Gastrocnemius medialis (tissue), 4 donors: ENCODE data around the gene USB1. TPM values are rescaled to one million over a fixed set of nuclear protein-coding genes. Genes with fewer than 3 reads are reported as not detected.

Source experiments
- ATAC-seq, 2 donors: fragments of 150-250 bp; one replicate each; pipeline ENCODE4 v1.9.1; 2016
- DNase-seq, 2 donors: peaks; one replicate each; pipeline ENCODE4 v3.0.0-alpha.2; 2019
- H3K27ac ChIP-seq, 4 donors: fragments of 200-600 bp; sonication (generic); 1 replicate in 1 of 4; 2 replicates in 3 of 4; pipeline ENCODE4 v1.5.1; 2016 to 2018; ENCODE audit warnings: mild to moderate bottlenecking in 2 of 4, moderate library complexity in 1 of 4
- H3K27me3 ChIP-seq, 3 donors: fragments of 200-600 bp; sonication (generic) in 2 of 3; 1 replicate in 1 of 3; 2 replicates in 2 of 3; pipeline versions ENCODE4 v1.5.1 to v1.6.0; 2016 to 2019; ENCODE audit warnings: mild to moderate bottlenecking in 1 of 3, moderate library complexity in 1 of 3
- H3K36me3 ChIP-seq, 2 donors: fragments of 200-600 bp; sonication (generic) in 1 of 2; one replicate each; pipeline ENCODE4 v1.5.1; 2017 to 2018
- H3K4me1 ChIP-seq, 2 donors: fragments of 200-600 bp; sonication (generic) in 1 of 2; one replicate each; pipeline ENCODE4 v1.5.1; 2016 to 2017; ENCODE audit warnings: mild to moderate bottlenecking in 2 of 2
- H3K4me3 ChIP-seq, 4 donors: fragments of 200-600 bp; sonication (generic) in 3 of 4; 1 replicate in 1 of 4; 2 replicates in 3 of 4; pipeline ENCODE4 v1.5.1; 2016 to 2019; ENCODE audit warnings: mild to moderate bottlenecking in 2 of 4
- H3K9me3 ChIP-seq, 3 donors: fragments of 200-600 bp; sonication (generic) in 2 of 3; 1 replicate in 1 of 3; 2 replicates in 2 of 3; pipeline ENCODE4 v1.5.1; 2016 to 2019
- POLR2A ChIP-seq, 2 donors: fragments of 450-650 bp; IDR thresholded peaks; one replicate each; pipeline ENCODE4 v1.6.1; 2017; ENCODE audit warnings: antibody characterized with exemption in 2 of 2, mild to moderate bottlenecking in 2 of 2, moderate library complexity in 2 of 2
- in situ Hi-C, 4 donors: fragments of 200-750 bp; cut with MboI; loops; one replicate each; pipeline versions ENCODE4 v1.15.0 to v1.8.0; 2017; ENCODE audit warnings: low sequenced_read_pairs in 4 of 4
- intact Hi-C: fragments of 100-400 bp; cut with DNase I; formaldehyde crosslinking; loops from one replicate; pipeline ENCODE4 v1.15.1; 2023; ENCODE audit warnings: low total_unique reads
- total RNA-seq, 4 donors: library from RNA; depleted of rRNA; stranded (reverse); fragments of >200 nt; gene quantifications; one replicate each; pipeline versions ENCODE4 v1.1.0 to v1.2.3, GENCODE V29; 2016
- TF ChIP-seq, protein P1 (sequence below), 5 experiments: fragments of 450-650 bp in 3 of 5; fragments of 200-600 bp in 2 of 5; sonication (generic) in 2 of 5; IDR thresholded peaks in 4 of 5; conservative IDR thresholded peaks in 1 of 5; 1 replicate in 4 of 5; 2 replicates in 1 of 5; pipeline ENCODE4 v1.5.1; 2016 to 2019; ENCODE audit warnings: antibody characterized with exemption in 5 of 5, mild to moderate bottlenecking in 3 of 5, moderate library complexity in 3 of 5

The USB1 gene
- total RNA-seq, 4 donors from 2014 or later, result 5.7 to 31.2 (median 15.9) TPM

DNA sequence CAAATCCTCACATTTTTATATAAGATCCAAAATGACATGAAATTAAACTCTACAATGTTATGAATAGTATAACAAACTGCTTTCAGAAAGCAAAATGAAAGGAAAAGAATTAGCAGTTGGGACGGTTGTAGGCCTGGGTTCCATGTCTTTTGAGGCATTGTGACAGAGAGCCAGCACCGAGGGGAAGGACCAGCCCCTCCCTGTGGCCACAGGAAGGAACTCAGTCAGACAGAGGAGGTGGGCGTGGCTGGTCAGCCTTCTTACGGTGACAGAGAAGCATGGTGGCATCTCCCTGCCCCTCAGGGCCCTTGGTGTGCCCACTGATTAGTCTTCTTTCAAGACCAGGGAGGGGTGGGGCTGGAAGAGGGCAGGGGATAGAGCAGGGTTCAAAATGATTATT is 6.4 kb upstream of the USB1 start:
- TF ChIP-seq POLR2A (IDR thresholded peaks at IDR 0.05), result no peak
- Histone ChIP-seq H3K4me3 (no peak overlapping the region), H3K9me3 (no peaks in the 10 kb centered on the region), H3K36me3 (peaks cover 0 to 43% of the 10 kb centered on the region in 2 donors), H3K27me3 (no peaks in the 10 kb centered on the region), H3K27ac (no peak overlapping the region), H3K4me1 (peaks cover 7 to 14% of the 10 kb centered on the region in 2 donors)
- ATAC-seq (no peak), DNase-seq (no peak)
- intact Hi-C loops (no loop called here), in situ Hi-C loops (no loop called here)

GRCh38 chr16:57995721-57996405 is 5.3 kb upstream of the USB1 start:
- in situ Hi-C loops (no loop called here), intact Hi-C loops (no loop called here)
- no peak for DNase-seq
- H3K27ac ChIP-seq, result no peak overlapping the region
- H3K36me3 ChIP-seq, result peaks cover 0 to 43% of the 10 kb centered on the region in 2 donors
- no peak for ATAC-seq
- H3K9me3 ChIP-seq, result no peaks in the 10 kb centered on the region
- H3K4me1 ChIP-seq, result peaks cover 8 to 14% of the 10 kb centered on the region in 2 donors
- no peak overlapping the region for H3K4me3 ChIP-seq
- H3K27me3 ChIP-seq, result no peaks in the 10 kb centered on the region
- TF ChIP-seq POLR2A (IDR thresholded peaks at IDR 0.05), result no peak
- TF ChIP-seq, protein P1, sequence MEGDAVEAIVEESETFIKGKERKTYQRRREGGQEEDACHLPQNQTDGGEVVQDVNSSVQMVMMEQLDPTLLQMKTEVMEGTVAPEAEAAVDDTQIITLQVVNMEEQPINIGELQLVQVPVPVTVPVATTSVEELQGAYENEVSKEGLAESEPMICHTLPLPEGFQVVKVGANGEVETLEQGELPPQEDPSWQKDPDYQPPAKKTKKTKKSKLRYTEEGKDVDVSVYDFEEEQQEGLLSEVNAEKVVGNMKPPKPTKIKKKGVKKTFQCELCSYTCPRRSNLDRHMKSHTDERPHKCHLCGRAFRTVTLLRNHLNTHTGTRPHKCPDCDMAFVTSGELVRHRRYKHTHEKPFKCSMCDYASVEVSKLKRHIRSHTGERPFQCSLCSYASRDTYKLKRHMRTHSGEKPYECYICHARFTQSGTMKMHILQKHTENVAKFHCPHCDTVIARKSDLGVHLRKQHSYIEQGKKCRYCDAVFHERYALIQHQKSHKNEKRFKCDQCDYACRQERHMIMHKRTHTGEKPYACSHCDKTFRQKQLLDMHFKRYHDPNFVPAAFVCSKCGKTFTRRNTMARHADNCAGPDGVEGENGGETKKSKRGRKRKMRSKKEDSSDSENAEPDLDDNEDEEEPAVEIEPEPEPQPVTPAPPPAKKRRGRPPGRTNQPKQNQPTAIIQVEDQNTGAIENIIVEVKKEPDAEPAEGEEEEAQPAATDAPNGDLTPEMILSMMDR (IDR thresholded peaks at IDR 0.05 in 4 of 5, conservative IDR thresholded peaks at IDR 0.05 in 1 of 5), result no peak

DNA sequence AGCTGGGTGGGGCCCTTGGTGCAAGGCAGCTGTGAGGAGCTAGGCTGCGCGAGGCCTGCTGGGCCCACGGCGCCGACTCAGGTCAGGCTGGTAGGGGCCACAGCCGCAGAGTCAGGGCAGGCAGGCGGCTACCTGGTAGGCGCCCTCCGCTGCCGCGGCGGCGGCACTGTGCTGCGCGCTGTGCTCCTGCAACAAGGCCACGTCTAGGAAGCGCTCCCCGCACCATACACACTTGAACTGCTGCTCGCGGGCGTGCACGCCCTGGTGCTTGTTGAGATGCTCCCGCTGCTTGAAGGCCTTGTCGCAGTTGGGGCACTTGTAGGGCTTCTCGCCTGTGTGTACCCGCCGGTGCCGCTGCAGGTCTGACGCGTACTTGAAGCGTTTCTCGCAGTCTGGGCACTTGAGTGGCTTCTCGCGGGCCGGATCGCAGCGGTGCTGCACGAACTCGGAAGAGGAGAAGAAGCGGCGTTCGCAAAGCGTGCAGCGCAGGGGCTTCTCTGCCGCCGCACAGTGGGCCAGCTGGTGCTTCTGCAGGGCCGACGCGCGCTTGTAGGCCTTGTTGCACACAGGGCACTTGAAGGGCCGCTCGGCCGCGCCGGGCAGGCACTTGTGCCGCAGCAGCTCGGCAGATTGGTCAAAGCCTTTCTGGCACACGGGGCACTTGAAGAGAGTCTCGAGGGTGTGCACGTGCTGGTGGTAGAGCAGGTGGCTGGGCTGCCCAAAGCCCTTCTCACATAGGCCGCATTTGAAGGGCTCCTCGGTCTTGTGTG is 4.6 kb upstream of the USB1 start:
- no peak overlapping the region for H3K27ac ChIP-seq
- in situ Hi-C loops (no loop called here), intact Hi-C loops (no loop called here)
- ATAC-seq (no peak), DNase-seq (no peak)
- H3K27me3 ChIP-seq, result no peaks in the 10 kb centered on the region
- no peak overlapping the region for H3K4me3 ChIP-seq
- no peaks in the 10 kb centered on the region for H3K9me3 ChIP-seq
- H3K4me1 ChIP-seq, result peaks cover 8 to 16% of the 10 kb centered on the region in 2 donors
- H3K36me3 ChIP-seq, result peaks cover 0 to 43% of the 10 kb centered on the region in 2 donors
- no peak for TF ChIP-seq POLR2A (IDR thresholded peaks at IDR 0.05)
- TF ChIP-seq, protein P1 (IDR thresholded peaks at IDR 0.05 in 4 of 5, conservative IDR thresholded peaks at IDR 0.05 in 1 of 5), result no peak

DNA sequence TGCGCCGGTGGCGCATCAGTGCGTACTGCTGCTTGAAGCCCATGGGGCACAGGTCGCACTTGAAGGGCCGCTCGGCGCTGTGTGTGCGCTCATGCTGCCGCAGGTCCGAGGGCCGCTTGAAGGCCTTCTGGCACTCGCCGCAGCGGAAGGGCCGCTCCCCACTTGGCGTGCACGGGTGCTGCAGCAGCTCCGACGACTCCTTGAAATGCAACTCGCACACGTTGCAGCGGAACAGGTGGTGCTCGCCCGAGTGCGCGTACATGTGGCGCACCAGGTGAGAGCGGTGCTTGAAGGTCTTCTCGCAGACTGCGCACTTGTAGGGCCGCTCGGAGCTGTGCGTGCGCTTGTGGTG is 4.1 kb upstream of the USB1 start:
- in situ Hi-C loops, result no loop called here
- ATAC-seq, result no peak
- H3K27ac ChIP-seq, result no peak overlapping the region
- intact Hi-C loops, result no loop called here
- H3K9me3 ChIP-seq, result no peaks in the 10 kb centered on the region
- TF ChIP-seq POLR2A (IDR thresholded peaks at IDR 0.05), result no peak
- TF ChIP-seq, protein P1 (IDR thresholded peaks at IDR 0.05 in 4 of 5, conservative IDR thresholded peaks at IDR 0.05 in 1 of 5), result no peak
- no peak overlapping the region for H3K4me3 ChIP-seq
- H3K36me3 ChIP-seq, result peaks cover 0 to 43% of the 10 kb centered on the region in 2 donors
- peaks cover 13 to 21% of the 10 kb centered on the region in 2 donors for H3K4me1 ChIP-seq
- no peaks in the 10 kb centered on the region for H3K27me3 ChIP-seq
- no peak for DNase-seq

DNA sequence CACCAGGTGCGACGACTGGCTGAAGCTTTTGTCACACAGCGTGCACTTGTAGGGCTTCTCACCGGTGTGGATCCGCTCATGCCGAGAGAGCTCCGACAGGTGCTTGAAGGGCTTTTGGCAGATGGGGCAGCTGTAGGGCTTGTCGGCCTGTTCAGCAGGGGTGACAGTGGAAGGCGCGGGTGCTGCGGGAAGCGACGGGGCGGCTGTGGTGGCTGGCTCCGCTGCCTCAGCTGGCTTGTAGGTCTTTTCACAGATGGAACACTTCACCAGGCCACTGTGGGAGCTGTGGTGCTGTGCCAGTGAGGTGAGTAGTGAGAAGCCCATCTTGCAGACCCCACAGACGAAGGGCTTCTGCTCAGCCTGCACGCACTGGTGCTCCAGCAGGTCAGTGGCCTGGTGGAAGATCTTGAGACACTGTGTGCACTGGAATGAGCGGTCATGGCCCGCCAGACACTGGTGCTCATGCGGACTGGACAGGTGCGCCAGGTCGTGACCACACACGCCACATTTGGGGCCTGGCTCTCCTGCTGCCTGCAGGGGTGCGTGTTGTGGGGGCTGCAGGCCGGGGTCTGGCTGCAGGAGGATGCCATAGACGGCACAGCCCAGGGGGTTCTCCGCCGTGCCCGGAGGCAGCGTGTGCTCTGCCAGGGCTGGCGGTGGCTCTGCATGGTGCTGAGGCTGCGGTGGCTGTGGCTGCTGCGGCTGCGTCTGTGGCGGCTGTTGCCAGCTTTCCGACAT is 3.5 kb upstream of the USB1 start:
- Histone ChIP-seq H3K27me3 (no peaks in the 10 kb centered on the region), H3K4me1 (peaks cover 13 to 21% of the 10 kb centered on the region in 2 donors), H3K4me3 (no peak overlapping the region), H3K27ac (no peak overlapping the region), H3K9me3 (no peaks in the 10 kb centered on the region), H3K36me3 (peaks cover 0 to 44% of the 10 kb centered on the region in 2 donors)
- in situ Hi-C loops, result no loop called here
- ATAC-seq, result no peak
- intact Hi-C loops, result no loop called here
- no peak for TF ChIP-seq POLR2A (IDR thresholded peaks at IDR 0.05)
- TF ChIP-seq, protein P1 (IDR thresholded peaks at IDR 0.05 in 4 of 5, conservative IDR thresholded peaks at IDR 0.05 in 1 of 5), result no peak
- DNase-seq, result peak in 1 of 2 donors; percentile 9
